Measurements from ENCODE around the gene SPTLC2.
"Not testable (repeated sequence)": the region's sequence is repeated elsewhere in the genome, so short reads cannot be mapped to it uniquely, and the experiment has no call there.

The SPTLC2 gene

GRCh38 chr14:77547512-77548180 lies 68.8 kb downstream of the SPTLC2 start:
- DNase-seq (ENCODE audit: low read depth in 2 of 2) = no peak

DNA sequence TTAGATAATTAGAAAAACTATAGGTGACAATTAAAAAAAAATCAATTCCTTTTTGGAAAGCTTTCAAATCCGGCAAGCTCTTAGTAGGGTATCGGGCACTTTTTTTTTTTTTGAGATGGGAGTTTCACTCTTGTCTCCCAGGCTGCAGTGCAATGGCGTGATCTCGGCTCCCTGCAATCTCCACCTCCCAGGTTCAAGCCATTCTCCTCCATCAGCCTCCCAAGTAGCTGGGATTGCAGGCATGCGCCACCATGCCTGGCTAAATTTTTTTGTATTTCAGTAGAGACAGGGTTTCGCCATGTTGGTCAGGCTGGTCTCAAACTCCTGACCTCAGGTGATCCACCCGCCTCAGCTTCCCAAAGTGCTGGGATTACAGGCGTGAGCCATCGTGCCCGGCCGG lies 71.3 kb downstream of the SPTLC2 start:
- not testable (repeated sequence) for DNase-seq (ENCODE audit: low read depth in 2 of 2)

- no peak for DNase-seq (ENCODE audit: low read depth in 2 of 2)
These were observed 71.9 kb downstream of the SPTLC2 start for GRCh38 chr14:77544571-77544970.

GRCh38 chr14:77543637-77544334 lies 72.7 kb downstream of the SPTLC2 start:
- no peak for DNase-seq (ENCODE audit: low read depth in 2 of 2)

GRCh38 chr14:77543240-77543551 lies 73.2 kb downstream of the SPTLC2 start:
- DNase-seq (ENCODE audit: low read depth in 2 of 2) = no peak

GRCh38 chr14:77542421-77543239 lies 73.8 kb downstream of the SPTLC2 start:
- no peak for DNase-seq (ENCODE audit: low read depth in 2 of 2)

DNA sequence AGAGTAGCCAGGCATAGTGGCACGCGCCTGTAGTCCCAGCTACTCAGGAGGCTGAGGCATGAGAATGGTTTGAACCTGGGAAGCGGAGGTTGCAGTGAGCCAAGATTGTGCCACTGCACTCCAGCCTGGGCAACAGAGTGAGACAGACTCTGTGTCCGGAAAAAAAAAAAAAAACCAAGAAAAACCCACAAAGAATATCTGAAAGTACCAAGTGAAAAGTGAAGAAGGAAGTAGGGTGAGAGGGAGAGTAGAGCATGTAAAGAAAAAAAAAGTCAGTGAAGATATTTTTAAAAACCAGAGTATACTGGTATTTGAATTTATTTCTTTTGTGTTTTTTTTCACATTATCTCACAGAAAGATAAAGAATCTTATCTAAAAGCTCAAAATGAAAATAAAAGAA lies 74.5 kb downstream of the SPTLC2 start:
- no peak for DNase-seq (ENCODE audit: low read depth in 2 of 2)

- DNase-seq (ENCODE audit: low read depth in 2 of 2) = not testable (repeated sequence)
These were observed 79.5 kb downstream of the SPTLC2 start for GRCh38 chr14:77536951-77537350.

- DNase-seq (ENCODE audit: low read depth in 2 of 2) = no peak
These were observed 85.4 kb downstream of the SPTLC2 start for GRCh38 chr14:77531071-77531470.

GRCh38 chr14:77529963-77530362 lies 86.5 kb downstream of the SPTLC2 start:
- no peak for DNase-seq (ENCODE audit: low read depth in 2 of 2)

GRCh38 chr14:77529213-77529612 lies 87.2 kb downstream of the SPTLC2 start:
- DNase-seq (ENCODE audit: low read depth in 2 of 2) = no peak

- DNase-seq (ENCODE audit: low read depth in 2 of 2) = not testable (repeated sequence)
These were observed 87.7 kb downstream of the SPTLC2 start for GRCh38 chr14:77528701-77529100.

GRCh38 chr14:77526266-77526665 lies 90.2 kb downstream of the SPTLC2 start:
- no peak for DNase-seq (ENCODE audit: low read depth in 2 of 2)

- DNase-seq (ENCODE audit: low read depth in 2 of 2) = no peak
These were observed 91.9 kb downstream of the SPTLC2 start for GRCh38 chr14:77524536-77524935.

DNA sequence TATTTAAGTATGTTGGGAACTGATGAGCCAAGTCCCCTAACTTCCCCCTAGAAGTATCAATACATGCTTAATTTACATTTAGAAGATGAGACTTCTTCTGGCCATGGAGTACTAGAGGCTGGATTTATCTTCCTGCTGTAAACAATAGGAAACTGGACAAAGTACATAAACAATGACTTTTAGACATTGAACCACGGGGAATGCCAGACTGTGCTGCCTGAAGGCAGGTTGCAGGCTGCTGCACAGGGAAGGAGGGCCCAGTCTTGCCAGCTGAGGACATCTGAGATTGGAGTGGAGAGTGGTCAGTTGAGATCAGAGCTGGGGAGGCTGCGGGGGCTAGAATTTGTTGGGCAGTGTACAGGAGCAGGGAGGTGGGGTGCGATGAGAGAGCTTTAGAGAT lies 93.3 kb downstream of the SPTLC2 start:
- DNase-seq (ENCODE audit: low read depth in 2 of 2) = no peak

DNA sequence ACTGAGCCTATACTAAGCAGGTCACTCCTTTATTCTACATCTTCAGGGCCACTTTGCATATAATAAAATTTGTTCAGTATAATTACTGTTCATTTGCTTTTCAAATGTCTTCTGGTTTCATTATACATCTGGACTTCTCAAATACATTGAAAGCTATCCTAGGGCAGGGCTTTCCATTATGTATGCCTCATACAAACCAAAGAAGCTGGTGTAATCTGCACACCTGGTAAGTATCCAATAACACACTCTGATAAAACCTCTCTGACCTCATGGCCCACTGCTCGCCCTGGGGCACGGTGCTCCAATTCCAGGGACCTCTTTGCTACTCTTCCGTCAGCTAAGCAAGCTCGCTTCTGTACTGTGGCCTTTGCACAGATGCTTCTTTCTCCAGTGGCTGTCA lies 95.9 kb downstream of the SPTLC2 start:
- DNase-seq (ENCODE audit: low read depth in 2 of 2) = no peak

- no peak for DNase-seq (ENCODE audit: low read depth in 2 of 2)
These were observed 100.3 kb downstream of the SPTLC2 start for GRCh38 chr14:77516126-77516525.

- no peak for DNase-seq (ENCODE audit: low read depth in 2 of 2)
These were observed 104.8 kb downstream of the SPTLC2 start for GRCh38 chr14:77511486-77512162.

DNA sequence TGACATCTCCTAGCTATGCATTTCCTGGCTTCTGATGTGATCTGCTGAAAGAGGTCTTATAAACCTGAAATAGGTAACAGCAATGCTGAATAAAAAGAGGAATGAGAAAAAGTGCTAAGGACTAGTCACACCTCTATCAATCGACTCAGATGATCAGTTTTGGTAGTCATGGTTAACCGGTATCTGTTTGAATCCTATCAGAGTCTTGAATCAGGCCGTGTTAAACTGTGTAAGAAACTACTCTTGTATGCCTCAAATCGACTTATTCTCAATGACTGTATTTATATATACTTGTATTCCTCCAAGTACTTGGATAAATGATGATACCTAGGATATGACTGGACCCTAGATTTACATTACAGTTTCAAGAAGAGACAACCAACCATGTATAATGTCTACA lies 107.1 kb downstream of the SPTLC2 start:
- no peak for DNase-seq (ENCODE audit: low read depth in 2 of 2)

- DNase-seq (ENCODE audit: low read depth in 2 of 2) = no peak
These were observed 107.6 kb downstream of the SPTLC2 start for GRCh38 chr14:77508876-77509275.

- DNase-seq (ENCODE audit: low read depth in 2 of 2) = no peak
These were observed 108.2 kb downstream of the SPTLC2 start for GRCh38 chr14:77508249-77508648.

- DNase-seq (ENCODE audit: low read depth in 2 of 2) = no peak
These were observed 108.7 kb downstream of the SPTLC2 start for GRCh38 chr14:77507762-77508161.

All from activated CD8-positive, alpha-beta memory T cell treated with anti-CD3 and anti-CD28 coated beads for 4 hours (primary cell).